HepG2 (cell line): ENCODE data around the gene ZNF493. TPM values are rescaled to one million over a fixed set of nuclear protein-coding genes. Genes with fewer than 3 reads are reported as not detected.
A peak's percentile ranks its signal among the peaks of the same experiment; 100 is the strongest.

Source experiments
- ATAC-seq: fragments of 200-7000 bp; cut with Tn5 transposase; 3 replicates; pipeline ENCODE4 v1.9.1; 2020; ENCODE audit warnings: mild to moderate bottlenecking, moderate library complexity
- BruUV-seq: library from RNA; stranded (reverse); fragments of 400-500 nt; replicated peaks from 2 replicates; lab custom pipeline; 2021; lab: Mats Ljungman, UMichigan
- CTCF ChIA-PET: fragments of 300-600 bp; formaldehyde crosslinking; extraction: SDS; loops from one replicate; lab custom pipeline; 2021; ENCODE audit warnings: low total read pairs, inconsistent platforms, low intra/inter-chr PET ratio; lab: Yijun Ruan, JAX
- POLR2A ChIA-PET: fragments of 350-600 bp; sonication (Branson Sonifier 250); formaldehyde crosslinking; loops from one replicate; lab custom pipeline; 2020; ENCODE audit warnings: antibody characterized with exemption, inconsistent platforms; lab: Yijun Ruan, JAX
- DNase-seq: peaks from one replicate; pipeline ENCODE4 v3.0.0-alpha.2; 2015; ENCODE audit warnings: low spot score
- FAIRE-seq: peaks from 3 replicates; lab custom pipeline; 2011; peaks lifted over from hg19 to GRCh38; lab: Jason Lieb, UNC
- H2AFZ ChIP-seq: one replicate; pipeline ENCODE4 v1.6.1; 2011; ENCODE audit warnings: low read length, inconsistent platforms
- H3K27ac ChIP-seq: fragments of 300-600 bp; 3 replicates; pipeline ENCODE4 v1.8.0; 2011; ENCODE audit warnings: mixed run types, mild to moderate bottlenecking, mixed read lengths, low read length, inconsistent platforms; ENCODE audit not compliant: insufficient read depth; ENCODE audit errors: extremely low read length
- H3K27me3 ChIP-seq, 2 experiments: fragments of 200-600 bp in 1 of 2; 2 replicates in 1 of 2; 3 replicates in 1 of 2; pipeline versions ENCODE4 v1.6.0 to v1.8.0; 2011; ENCODE audit warnings: low read length in 2 of 2, mild to moderate bottlenecking in 2 of 2, moderate library complexity in 2 of 2, inconsistent platforms in 1 of 2; ENCODE audit not compliant: insufficient read depth in 2 of 2, control insufficient read depth in 1 of 2
- H3K36me3 ChIP-seq, 2 experiments: fragments of 200-600 bp in 1 of 2; replicated peaks in 1 of 2; 2 replicates in 1 of 2; 3 replicates in 1 of 2; pipeline versions ENCODE4 v1.5.1 to v1.8.0; 2011; ENCODE audit warnings: low read length in 2 of 2, inconsistent platforms in 1 of 2; ENCODE audit not compliant: insufficient read depth in 2 of 2, control insufficient read depth in 1 of 2
- H3K4me1 ChIP-seq: 2 replicates; pipeline ENCODE4 v1.5.1; 2012; ENCODE audit warnings: low read length, inconsistent platforms; ENCODE audit not compliant: insufficient read depth
- H3K4me2 ChIP-seq: 2 replicates; pipeline ENCODE4 v1.6.0; 2011; ENCODE audit warnings: low read depth, low read length, inconsistent platforms
- H3K4me3 ChIP-seq, 3 experiments: fragments of 200-600 bp in 1 of 3; sonication (generic), shearing (Covaris generic) in 1 of 3; replicated peaks in 1 of 3; 2 replicates each; pipeline ENCODE4 v1.5.1; 2011 to 2016; ENCODE audit warnings: low read length in 3 of 3, inconsistent platforms in 2 of 3, low read depth in 2 of 3, mild to moderate bottlenecking in 2 of 3, control low read depth in 1 of 3, mixed read lengths in 1 of 3; ENCODE audit not compliant: insufficient read depth in 1 of 3
- H3K79me2 ChIP-seq: one replicate; pipeline ENCODE4 v1.6.1; 2011; ENCODE audit warnings: low read length, inconsistent platforms; ENCODE audit not compliant: insufficient read depth
- H3K9ac ChIP-seq: 2 replicates; pipeline ENCODE4 v1.6.0; 2011; ENCODE audit warnings: mild to moderate bottlenecking, low read depth, low read length, inconsistent platforms; ENCODE audit not compliant: insufficient read depth
- H3K9me3 ChIP-seq: 2 replicates; pipeline ENCODE4 v1.5.1; 2012; ENCODE audit warnings: mild to moderate bottlenecking, low read length
- H4K20me1 ChIP-seq: 2 replicates; pipeline ENCODE4 v1.6.0; 2011; ENCODE audit warnings: inconsistent platforms, mild to moderate bottlenecking, low read length, moderate library complexity; ENCODE audit not compliant: insufficient read depth
- FOXA1 ChIP-seq, 2 experiments: fragments of 450-650 bp in 1 of 2; sonication (generic) in 1 of 2; formaldehyde crosslinking in 1 of 2; IDR thresholded peaks; 2 replicates each; pipeline versions ENCODE4 v1.4.0 to v1.6.1; 2016 to 2020; ENCODE audit warnings: missing genetic modification reagents in 1 of 2
- KMT2B ChIP-seq: IDR thresholded peaks from 2 replicates; pipeline ENCODE4 v1.6.1; 2016; ENCODE audit warnings: missing genetic modification reagents, missing compliant biosample characterization
- MAFF ChIP-seq: IDR thresholded peaks from 2 replicates; pipeline ENCODE4 v1.6.1; 2011; ENCODE audit warnings: low read depth, low read length, improper control_type of control experiment
- MAFK ChIP-seq, 2 experiments: IDR thresholded peaks in 1 of 2; conservative IDR thresholded peaks in 1 of 2; 2 replicates each; pipeline ENCODE4 v1.6.1; 2011; ENCODE audit warnings: improper control_type of control experiment in 2 of 2, low read length in 2 of 2
- ZNF549 ChIP-seq: sonication (generic); formaldehyde crosslinking; IDR thresholded peaks from 2 replicates; pipeline ENCODE4 v1.5.0; 2020; ENCODE audit warnings: missing genetic modification reagents
- ZNF703 ChIP-seq: sonication (generic); formaldehyde crosslinking; IDR thresholded peaks from 2 replicates; pipeline ENCODE4 v1.5.1; 2020; ENCODE audit warnings: missing genetic modification reagents, mild to moderate bottlenecking, moderate library complexity, borderline replicate concordance
- ZNF746 ChIP-seq: sonication (generic); formaldehyde crosslinking; IDR thresholded peaks from 2 replicates; pipeline ENCODE4 v1.8.0; 2022; ENCODE audit warnings: mild to moderate bottlenecking, missing genetic modification reagents
- ZNF75D ChIP-seq: sonication (generic); formaldehyde crosslinking; IDR thresholded peaks from 2 replicates; pipeline ENCODE4 v1.8.1; 2023; ENCODE audit warnings: missing genetic modification reagents, mild to moderate bottlenecking, borderline replicate concordance
- WGBS: methylation state at CpG from one replicate; pipeline ENCODE4 v1.1.6; 2017; ENCODE audit warnings: low lambda C conversion rate; 5-methylcytosine and 5-hydroxymethylcytosine counted together
- in situ Hi-C: cut with HindIII; loops from 2 replicates; pipeline ENCODE4 v1.10.0; 2017; ENCODE audit warnings: low pct_unique_long_range_greater_than_20kb; ENCODE audit not compliant: extremely low pct_ligation_motif_present
- intact Hi-C: fragments of 100-400 bp; cut with micrococcal nuclease; formaldehyde crosslinking; loops from one replicate; pipeline ENCODE4 v1.10.0; 2022; ENCODE audit not compliant: unreplicated experiment
- polyA plus RNA-seq, 8 experiments: library from polyadenylated mRNA; depleted of rRNA in 3 of 8; stranded (reverse) in 7 of 8; unstranded in 1 of 8; fragments of >200 nt; fragmentation: Illumina TruSeq in 4 of 8; extraction: Trizol in 4 of 8; gene quantifications; 2 replicates each; pipeline versions ENCODE4 v1.2.1 to v1.2.3, GENCODE V29; 2011 to 2016; ENCODE audit warnings: low read depth in 4 of 8, missing spikeins in 1 of 8, mixed read lengths in 1 of 8; ENCODE audit not compliant: insufficient read depth in 1 of 8
- total RNA-seq, 5 experiments: library from RNA; depleted of rRNA; stranded (reverse); fragments of >200 nt; fragmentation: Illumina TruSeq; extraction: Trizol; gene quantifications; 2 replicates each; pipeline ENCODE4 v1.2.3, GENCODE V29; 2016; ENCODE audit warnings: low read depth in 1 of 5

The ZNF493 gene
- total and polyA plus RNA-seq, 2 of the 13 experiments (the other 11 are each of a cell fraction or from before 2014, with no cell fraction given) = 6.8 to 9.0 TPM

DNA sequence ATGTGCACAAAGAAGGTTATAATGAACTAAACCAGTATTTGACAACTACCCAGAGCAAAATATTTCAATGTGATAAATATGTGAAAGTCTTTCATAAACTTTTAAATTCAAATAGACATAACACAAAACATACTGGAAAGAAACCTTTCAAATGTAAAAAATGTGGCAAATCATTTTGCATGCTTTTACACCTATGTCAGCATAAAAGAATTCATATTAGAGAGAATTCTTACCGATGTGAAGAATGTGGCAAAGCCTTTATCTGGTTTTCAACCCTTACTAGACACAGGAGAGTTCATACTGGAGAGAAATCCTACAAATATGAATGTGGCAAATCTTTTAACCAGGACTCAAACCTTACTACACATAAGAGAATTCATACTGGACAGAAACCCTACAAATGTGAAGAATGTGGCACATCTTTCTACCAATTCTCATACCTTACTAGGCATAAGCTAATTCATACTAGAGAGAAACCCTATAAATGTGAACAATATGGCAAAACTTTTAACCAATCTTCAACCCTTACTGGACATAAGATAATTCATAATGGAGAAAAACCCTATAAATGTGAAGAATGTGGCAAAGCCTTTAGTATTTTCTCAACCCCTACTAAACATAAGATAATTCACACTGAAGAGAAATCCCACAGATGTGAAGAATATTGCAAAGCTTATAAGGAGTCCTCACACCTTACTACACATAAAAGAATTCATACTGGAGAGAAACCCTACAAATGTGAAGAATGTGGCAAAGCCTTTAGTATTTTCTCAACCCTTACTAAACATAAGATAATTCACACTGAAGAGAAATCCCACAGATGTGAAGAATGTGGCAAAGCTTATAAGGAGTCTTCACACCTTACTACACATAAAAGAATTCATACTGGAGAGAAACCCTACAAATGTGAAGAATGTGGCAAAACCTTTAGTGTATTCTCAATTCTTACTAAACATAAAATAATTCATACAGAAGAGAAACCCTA, 26.4 kb downstream of the ZNF493 start:
- H4K20me1 ChIP-seq = no peaks in the 10 kb centered on the region
- CTCF ChIA-PET = no interaction called here
- no peaks in the 10 kb centered on the region for H3K79me2 ChIP-seq
- peaks cover 86% of the 10 kb centered on the region for H3K9me3 ChIP-seq
- no peaks in the 10 kb centered on the region for H3K36me3 ChIP-seq
- ATAC-seq (no peak), DNase-seq (no peak), FAIRE-seq (no peak)
- no peak overlapping the region for H3K4me2 ChIP-seq
- H3K27me3 ChIP-seq = no peaks in the 10 kb centered on the region
- H2AFZ ChIP-seq = no peak overlapping the region
- 55% methylated on average over 1 of the region's 1 CpG for WGBS
- TF ChIP-seq MAFF = peak; percentile 70
- no peak for TF ChIP-seq ZNF549 (CRISPR knock-in tag)
- TF ChIP-seq ZNF703 (CRISPR knock-in tag) = no peak
- TF ChIP-seq MAFK (conservative IDR thresholded peaks at IDR 0.05 in 1 of 2, IDR thresholded peaks at IDR 0.05 in 1 of 2; ENCODE audit: low read length in 2 of 2) = peak; percentile 55 to 76
- no peak for TF ChIP-seq FOXA1 (IDR thresholded peaks at IDR 0.05)
- TF ChIP-seq FOXA1 (CRISPR knock-in tag; IDR thresholded peaks at IDR 0.05) = no peak
- H3K4me3 ChIP-seq = no peak overlapping the region
- BruUV-seq = no TSS peak
- POLR2A ChIA-PET = no interaction called here
- H3K4me1 ChIP-seq = no peaks in the 10 kb centered on the region
- intact Hi-C loops (no loop called here), in situ Hi-C loops (no loop called here)
- no peak overlapping the region for H3K27ac ChIP-seq
- H3K9ac ChIP-seq = no peak overlapping the region

DNA sequence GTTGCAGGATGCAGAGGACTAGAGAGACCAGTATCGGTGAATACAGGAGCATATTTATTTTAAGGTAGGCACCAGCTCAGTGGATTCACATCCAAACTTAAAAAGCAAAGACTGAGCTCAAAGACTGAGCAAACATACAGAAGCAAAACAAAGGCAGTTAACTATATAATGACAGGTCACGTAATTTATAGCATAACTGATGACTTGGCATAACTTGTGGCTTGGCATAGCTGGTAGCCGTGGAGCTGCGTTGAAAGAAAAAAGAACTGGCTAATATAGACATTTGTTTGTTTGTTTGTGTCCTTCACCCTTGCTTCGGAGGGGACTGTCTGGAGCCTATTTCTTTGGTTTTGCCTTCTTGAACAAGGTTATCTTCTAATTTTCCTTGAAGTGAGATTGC, 33.7 kb downstream of the ZNF493 start:
- Histone ChIP-seq H3K36me3 (no peaks in the 10 kb centered on the region), H3K9ac (no peak overlapping the region), H2AFZ (no peak overlapping the region), H3K79me2 (no peaks in the 10 kb centered on the region), H3K9me3 (peaks cover 84% of the 10 kb centered on the region), H3K4me1 (no peaks in the 10 kb centered on the region), H3K27me3 (no peaks in the 10 kb centered on the region), H4K20me1 (no peaks in the 10 kb centered on the region), H3K27ac (no peak overlapping the region), H3K4me2 (no peak overlapping the region), H3K4me3 (no peak overlapping the region)
- intact Hi-C loops = no loop called here
- ATAC-seq = no peak
- WGBS = 62% methylated on average over 5 of the region's 5 CpGs
- BruUV-seq = no TSS peak
- DNase-seq = no peak
- TF ChIP-seq ZNF75D (CRISPR knock-in tag) (no peak), MAFF (peak; percentile 87), KMT2B (CRISPR knock-in tag) (no peak), ZNF746 (no peak), MAFK (conservative IDR thresholded peaks at IDR 0.05 in 1 of 2, IDR thresholded peaks at IDR 0.05 in 1 of 2; ENCODE audit: low read length in 2 of 2) (peak; percentile 85 to 88)
- in situ Hi-C loops = no loop called here
- CTCF ChIA-PET = no interaction called here
- FAIRE-seq = no peak
- POLR2A ChIA-PET = no interaction called here
